NCI-H2029 (cell line): ENCODE results near the gene PACSIN3.
"Not testable (repeated sequence)": the region's sequence is repeated elsewhere in the genome, so short reads cannot be mapped to it uniquely, and the experiment has no call there.

Experiments used
- DNase-seq: peaks from one replicate; lab custom pipeline; 2025; lab: John Stamatoyannopoulos, UW

PACSIN3 gene

DNA sequence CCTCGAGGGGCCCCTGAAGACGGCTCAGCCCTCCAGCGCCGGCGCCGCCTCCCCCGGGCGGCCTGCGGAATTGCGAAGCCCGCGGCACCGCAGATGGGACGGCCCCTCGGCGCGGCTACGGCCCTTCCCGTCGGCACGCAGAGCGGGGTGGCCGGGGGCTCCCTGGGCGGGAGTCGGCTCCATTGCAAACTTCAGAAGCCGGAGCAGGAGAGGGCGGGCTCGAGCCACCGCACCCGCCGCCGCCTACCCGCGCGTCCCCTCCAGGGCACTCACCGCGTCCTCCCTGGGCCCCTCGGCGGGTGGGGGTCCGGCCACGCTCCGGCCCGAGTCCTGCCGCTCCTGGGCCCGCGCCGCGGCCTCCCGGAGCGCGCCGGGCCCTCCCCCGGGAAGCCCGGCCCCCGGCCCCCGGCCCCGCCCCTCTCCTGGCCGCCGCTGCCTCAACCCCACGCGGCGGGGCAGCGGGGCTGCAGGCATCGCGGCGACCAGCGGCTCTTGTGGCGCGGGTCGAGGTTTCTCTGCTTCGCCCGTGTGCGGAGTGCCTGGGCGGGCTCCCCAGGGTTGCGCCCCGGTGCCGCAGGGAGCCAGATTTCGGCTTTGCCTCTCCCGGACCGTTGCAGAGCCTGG, at the start of gene PACSIN3:
TSS of gene PACSIN3 (minus strand) at position 359 of the 624 bp plus-strand sequence. CDS start 3,707 bp downstream, outside the sequence.
- DNase-seq, result no peak

DNA sequence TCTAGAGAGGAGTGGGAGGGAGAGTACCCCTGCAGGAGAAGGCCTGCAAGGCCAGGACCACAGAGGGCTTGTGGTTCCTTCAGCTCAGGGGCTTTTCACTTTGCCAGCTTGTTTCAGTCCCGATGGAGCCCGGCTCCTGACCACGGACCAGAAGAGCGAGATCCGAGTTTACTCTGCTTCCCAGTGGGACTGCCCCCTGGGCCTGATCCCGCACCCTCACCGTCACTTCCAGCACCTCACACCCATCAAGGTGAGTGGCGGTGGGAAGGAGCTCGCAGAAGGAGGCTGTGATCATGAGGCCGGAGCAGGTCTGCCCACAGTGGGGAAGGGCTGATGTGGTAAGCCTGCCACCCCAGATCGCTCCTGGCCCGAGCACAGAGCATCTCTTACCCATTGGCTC, 48.9 kb upstream of the PACSIN3 start:
- no peak for DNase-seq

DNA sequence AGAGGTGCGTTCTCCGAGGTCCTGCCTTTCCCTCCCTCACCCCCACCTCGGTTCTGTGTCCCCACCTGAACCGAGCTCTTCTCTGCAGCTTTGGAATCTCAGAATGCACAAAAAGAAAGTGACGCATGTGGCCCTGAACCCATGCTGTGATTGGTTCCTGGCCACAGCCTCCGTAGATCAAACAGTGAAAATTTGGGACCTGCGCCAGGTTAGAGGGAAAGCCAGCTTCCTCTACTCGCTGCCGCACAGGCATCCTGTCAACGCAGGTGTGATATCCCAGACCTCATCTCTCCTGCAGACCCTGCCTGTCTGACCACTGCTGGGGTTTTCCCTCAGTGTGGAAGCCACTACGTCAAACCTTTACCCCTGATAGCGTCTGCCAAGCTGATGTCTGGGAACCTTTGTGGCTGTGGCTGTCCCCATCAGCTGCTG, 48.5 kb upstream of the PACSIN3 start:
- DNase-seq, result peak; percentile 82

DNA sequence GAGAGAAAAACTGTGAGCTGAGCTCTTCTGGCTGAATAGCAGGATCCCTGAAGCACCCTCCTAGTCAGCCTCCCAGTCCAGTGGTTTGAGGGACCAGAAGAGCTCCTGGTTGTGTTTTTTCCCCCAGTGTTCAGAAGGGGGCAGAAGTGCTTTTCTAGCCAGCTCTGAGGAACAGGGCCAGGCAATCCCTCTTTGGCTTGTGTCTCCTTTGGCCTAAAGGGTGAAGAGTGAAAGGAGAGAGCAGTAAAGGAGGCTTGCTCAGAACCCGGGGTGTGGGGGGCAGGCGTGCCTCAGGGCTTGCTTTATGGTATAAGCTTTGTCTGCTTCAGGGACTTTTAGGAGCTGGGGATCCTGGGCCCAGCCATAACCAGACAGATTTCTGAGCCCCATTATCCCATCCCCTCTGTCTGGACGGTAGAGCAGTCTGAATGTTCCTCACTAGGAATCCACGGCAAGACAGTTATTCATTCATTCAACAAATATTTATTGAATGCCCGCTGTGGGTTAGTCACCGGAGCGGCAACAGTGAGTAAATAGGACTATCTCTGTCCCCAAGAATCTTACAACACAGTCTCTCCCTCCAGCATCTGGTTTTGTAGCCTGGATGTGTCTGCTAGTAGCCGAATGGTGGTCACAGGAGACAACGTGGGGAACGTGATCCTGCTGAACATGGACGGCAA, 47.9 kb upstream of the PACSIN3 start:
- DNase-seq, result peak; percentile 11

DNA sequence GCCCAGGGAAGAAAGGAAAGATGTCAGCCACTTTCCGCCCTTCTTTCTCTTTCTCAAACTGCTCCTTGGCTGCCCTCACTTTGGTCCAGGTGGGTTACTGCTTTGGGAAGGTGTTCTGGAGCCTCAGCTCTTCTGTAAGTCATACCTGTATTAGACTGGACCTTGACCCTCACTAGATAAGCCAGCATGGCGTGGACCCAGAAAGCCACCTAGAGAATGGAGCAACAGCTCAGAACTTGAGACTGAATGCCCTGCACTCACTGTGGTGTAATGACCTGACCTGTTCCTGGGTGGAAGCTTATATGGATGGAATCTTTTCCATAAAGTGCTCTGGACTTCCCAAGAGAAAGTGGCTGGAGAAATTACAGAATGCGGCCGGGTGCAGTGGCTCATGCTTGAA, 46.8 kb upstream of the PACSIN3 start:
- no peak for DNase-seq

DNA sequence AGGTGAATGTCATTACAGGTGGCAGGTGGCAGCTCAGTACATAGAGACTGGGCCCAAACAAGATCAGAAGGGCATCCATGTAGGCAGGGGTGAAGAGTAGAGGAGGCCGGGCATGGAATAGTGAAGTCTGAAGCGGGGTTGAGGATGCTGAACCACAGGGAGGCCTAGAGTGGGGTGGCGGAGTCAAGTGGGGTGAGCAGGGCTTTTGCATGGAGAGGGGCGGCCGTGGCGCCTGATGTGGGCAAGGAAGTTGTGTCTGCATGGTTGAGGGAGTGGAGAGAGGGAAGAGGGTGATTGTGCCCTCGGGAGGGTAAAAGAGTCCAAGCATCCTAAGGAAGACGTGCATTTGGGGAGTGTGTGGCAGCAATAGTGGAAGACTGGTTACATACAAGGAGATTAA, 42.9 kb upstream of the PACSIN3 start:
- DNase-seq, result no peak

DNA sequence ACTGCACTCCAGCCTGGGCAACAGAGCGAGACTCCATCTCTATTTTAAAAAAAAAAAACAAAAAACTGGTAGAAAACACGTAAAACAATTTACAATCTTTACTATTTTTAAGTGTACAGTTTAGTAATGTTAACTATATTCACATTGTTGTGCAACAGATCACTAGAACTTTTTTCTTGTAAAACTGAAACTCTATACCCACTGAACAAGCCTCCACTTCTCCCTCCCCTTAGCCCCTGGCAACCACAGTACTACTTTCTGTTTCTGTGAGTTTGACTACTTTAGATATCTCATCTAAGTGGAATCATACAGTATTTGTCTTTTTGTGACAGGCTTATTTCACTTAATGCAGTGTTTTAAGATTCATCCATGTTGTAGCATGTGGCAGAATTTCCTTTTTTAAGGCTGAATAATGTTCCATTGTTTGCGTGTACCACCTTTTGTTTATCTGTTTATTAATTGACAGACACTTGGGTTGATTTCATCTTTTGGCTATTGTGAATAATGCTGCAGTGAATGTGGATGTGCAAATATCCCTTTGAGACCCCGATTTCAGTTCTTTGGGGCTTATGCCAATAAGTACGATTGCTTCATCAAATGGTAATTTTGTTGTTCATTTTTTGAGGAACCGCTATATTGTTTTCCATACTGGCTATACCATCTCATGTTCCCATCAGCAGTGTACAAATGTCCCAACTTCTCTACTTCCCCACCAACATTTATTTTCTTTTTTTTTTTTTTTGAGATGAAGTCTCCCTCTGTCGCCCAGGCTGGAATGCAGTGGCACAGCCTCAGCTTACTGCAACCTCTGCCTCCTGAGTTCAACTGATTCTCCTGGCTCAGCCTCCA, 39.5 kb upstream of the PACSIN3 start:
- no peak for DNase-seq

DNA sequence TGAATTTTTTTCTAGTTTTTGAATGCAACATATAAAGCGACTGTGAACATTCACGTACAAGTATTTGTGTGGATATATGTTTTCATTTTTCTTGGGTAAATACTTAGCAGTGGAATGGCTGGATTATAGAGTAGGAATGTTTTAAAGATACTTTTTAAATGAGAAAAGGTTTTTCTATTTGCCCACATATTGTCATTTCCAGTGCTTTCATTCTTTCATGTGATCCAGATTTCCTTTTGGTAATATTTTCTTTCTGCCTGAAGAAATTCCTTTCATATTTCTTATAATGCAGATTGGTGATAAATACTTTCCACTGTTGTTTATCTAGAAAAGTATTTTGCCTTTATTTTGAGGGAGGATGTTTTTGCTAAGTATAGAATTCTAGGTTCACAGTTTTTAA, 36.5 kb upstream of the PACSIN3 start:
- no peak for DNase-seq

DNA sequence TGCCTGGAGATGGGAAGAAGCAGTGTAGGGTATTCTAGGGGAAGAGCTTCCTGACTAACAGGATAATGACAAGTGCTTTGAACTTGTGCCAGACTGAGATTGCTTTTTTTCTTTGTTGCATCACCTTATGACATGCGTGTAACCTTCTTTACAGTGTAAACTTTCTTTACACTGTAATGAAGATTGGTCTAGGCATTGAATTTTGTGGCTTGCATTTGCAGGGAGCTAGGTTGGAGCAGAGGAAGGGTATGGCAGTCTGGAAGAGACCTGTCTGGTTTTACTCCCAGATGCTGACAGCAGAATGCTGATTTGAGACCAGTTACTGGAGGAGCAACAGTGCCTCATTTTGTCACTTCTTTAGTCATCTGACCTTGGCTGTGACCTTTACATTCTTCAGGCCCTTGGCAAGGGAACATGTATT, 34.2 kb upstream of the PACSIN3 start:
- DNase-seq, result no peak

DNA sequence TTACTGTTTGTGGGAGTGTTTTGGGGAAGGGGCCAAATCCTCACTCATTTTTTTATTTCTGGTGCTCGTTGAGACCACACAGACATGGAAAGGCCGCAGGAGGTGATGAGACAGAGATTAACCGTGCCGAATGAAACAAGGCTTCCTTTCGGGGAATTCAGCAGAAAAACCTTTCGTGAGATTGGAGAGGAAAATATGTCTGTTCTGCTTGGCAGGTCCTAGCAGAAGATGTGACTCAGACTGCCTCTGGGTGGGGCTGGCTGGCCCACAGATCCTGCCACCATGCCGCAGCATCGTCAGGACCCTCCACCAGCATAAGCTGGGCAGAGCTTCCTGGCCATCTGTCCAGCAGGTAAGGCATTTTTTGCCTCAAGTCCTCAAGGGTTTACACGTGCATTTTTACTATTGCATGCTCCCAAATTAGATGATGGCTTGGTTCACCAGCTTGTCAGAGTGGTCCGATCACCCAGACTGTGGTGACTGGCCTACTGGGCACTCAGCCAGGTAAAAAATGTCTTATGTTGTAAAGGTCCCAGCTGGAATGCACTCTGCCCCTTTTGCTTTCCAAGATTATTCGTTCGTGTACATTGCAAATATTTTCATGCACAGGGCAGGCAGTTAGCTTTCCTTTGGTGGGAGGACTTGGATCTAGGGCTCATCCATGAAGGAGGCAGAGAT, 30.0 kb upstream of the PACSIN3 start:
- DNase-seq, result no peak

DNA sequence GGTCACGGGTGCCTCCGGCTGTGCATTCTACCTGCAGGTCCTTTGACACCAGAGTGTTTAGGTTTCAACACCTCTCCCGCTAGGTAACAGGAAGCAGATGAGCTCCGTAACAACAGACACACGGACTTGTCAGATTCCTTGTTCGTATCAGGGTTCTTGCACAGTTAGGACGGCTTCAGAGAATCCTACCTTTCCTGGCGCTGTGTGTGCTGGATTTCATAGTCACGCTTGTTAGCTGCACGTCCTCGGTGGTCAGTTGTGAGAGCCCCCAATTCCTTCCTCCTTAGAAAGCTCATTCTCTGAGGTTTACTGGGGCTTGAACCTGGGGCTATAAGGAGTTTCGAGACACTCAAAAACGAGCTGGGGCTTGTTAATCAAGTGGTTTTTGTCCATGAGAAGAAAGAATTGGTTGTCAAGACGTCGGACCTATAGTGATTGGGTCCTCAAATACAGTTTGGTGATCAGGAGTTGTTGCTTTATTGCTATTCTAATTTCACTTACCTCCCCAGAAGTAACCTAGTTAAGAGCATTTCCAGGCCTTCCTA, 29.2 kb upstream of the PACSIN3 start:
- no peak for DNase-seq

DNA sequence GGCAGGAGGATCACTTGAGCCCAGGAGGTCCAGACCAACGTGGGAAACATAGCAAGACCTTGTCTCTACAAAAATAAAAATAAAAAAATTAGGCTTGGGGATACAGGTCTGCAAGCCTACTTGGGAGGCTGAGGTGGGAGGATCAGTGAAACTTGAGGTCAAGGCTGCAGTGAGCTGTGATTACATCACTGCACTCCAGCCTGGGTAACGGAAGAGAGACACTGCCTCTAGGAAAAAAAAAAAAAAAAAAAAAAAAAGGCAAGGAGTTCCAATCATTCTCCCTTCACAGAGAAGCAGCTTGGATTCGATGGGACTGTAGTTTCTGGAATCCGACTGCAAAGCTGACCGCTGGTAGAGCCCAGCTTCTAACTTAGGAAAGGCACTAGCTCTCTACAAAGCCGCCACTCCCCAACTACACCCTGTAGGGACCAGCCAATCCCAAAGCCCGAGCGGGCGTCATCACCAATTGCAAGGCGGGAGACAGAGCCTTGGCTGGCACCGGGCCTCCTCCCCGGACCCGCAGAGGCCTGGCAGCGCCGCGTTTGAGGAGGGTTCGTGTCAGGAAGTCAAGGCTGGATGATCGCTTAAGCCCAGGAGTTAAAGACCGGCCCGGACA, 27.8 kb upstream of the PACSIN3 start:
- peak; percentile 93 for DNase-seq

DNA sequence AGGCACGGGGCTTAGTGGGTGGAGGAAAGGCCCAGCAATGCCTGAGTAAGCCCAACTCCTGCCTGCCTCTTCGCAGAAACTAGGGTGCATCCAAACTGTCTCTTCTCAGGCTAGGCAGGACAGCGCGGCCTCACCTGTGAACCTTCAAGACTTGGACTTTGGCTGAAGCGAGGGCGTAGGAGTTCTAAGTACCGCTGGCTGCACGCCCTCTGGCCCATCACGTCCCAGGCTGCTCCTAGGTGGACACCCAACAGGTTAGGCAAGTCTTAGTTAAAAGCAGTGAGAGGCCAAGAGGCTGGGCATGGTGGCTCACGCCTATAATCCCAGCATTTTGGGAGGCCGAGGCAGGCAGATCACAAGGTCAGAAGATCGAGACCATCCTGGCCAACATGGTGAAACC, 26.7 kb upstream of the PACSIN3 start:
- DNase-seq, result no peak

DNA sequence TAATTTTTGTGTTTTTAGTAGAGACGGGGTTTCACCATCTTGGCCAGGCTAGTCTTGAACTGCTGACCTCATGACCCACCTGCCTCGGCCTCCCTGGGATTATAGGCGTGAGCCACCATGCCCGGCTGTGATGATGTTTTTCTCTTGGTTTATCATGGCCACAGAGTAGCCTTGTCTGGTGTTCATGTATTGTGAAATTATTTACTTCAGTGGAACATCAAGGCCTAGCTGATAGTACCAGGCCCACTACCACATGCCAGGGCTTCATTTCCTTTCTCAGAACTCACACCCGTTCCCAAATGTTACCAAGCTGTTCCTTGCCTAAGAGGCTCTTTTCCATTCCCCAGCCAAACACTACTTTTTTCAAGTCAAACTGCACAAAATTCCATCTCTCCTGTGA, 22.4 kb upstream of the PACSIN3 start:
- no peak for DNase-seq

DNA sequence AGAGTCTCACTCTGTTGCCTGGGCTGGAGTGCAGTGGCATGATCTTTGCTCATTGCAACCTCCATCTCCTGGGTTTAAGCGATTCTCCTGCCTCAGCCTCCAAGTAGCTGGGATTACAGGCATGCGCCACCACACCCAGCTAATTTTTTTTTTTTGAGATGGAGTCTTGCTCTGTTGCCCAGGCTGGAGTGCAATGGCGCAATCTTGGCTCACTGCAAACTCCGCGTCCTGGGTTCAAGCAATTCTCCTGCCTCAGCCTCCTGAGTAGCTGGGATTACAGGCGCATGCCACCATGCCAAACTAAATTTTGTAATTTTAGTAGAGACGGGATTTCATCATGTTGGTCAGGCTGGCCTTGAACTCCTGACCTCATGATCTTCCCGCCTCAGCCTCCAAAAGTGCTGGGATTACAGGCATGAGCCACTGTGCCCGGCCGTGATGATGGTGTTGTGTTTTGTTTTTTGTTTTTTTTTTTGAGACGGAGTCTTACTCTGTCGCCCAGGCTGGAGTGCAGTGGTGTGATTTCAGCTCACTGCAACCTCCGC, 21.8 kb upstream of the PACSIN3 start:
- DNase-seq, result not testable (repeated sequence)

DNA sequence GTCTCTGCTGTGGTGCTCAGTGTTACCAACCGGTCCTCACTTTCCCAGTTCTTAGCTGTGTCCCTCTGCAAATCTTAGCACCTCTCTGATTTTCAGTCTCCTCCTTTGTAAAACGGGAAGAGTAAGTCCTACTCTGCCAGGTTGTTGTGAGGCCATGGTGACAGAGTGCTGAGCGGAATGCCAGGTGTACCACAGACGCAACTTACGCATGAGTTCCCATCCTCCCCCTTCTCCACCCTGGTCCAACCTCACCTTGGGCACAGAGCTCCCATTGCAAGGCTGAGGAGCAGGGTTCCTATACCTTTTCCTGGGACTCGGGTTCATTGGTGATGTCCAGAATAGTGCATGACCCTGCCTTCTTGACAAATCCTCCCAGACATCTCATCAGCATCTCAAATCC, 21.2 kb upstream of the PACSIN3 start:
- no peak for DNase-seq

DNA sequence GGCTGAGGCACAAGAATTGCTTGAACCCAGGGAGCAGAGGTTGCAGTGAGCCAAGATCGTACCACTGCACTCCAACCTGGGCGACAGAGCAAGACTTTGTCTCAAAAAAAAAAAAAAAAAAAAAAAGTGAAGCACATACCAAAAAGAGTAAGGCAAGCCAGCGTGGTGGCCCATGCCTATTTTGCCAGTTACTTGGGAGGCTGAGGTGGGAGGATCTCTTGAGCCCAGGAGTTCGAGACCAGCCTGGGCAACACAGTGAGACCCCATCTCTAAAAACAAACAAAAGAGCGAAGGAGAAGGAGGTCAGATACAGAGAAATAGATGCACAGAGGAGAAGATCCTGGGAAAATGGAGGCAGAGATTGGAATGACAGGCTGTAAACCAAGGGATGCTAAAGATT, 20.3 kb upstream of the PACSIN3 start:
- DNase-seq, result not testable (repeated sequence)

DNA sequence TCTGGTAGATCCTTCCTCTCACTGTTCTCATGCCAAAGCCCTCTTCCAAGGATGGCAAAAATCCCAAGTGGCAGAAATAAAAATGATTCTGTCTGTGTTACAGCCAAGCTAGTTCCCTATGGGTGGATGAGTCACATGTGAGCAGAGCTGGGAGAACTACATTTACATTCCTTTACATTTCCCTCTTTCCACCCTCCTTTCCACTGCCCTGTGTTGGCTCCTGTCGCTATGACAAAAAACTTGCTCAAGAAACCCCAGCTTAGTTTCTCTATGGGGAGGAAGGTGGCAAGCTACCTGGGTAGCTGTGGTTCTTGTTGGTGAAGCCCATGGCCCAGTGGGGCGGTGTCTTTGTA, 18.4 kb upstream of the PACSIN3 start:
- no peak for DNase-seq

DNA sequence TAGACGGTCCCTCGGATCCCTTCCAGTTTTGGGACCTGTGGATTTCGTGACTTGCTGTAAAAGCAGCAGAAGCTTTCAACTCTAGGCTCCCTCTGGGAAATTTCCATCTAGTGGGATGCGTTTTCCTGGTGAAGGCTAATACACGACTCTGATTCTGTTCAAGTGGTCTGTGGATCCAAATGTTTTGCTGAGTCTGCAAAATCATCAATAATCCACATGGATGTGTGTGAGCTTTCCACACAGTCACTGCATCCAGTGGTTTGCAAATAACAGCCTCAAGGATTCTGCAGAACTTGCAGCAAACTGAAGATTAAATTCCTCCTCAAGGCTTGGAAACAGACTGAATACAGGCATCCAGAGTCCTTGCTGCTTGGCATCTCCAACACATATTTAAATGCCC, 16.3 kb upstream of the PACSIN3 start:
- DNase-seq, result no peak

DNA sequence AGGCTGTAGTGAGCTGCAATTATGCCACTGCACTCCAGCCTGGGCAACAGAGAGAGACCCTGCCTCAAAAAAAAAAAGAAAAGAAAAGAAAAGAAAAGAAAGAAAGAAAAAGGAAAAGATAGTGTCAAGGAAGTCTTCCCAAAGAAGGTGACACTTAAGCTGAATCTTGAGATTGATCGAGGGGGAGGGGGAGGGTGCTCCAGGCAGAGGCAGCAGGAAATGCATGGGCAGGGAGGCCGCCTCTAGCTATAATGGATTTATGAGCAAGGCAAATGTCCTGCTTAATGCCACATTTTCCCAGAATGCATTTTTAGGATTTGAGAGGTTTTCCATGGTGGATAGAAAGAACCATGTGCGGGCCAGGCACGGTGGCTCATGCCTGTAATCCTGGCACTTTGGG, 14.8 kb upstream of the PACSIN3 start:
- no peak for DNase-seq

DNA sequence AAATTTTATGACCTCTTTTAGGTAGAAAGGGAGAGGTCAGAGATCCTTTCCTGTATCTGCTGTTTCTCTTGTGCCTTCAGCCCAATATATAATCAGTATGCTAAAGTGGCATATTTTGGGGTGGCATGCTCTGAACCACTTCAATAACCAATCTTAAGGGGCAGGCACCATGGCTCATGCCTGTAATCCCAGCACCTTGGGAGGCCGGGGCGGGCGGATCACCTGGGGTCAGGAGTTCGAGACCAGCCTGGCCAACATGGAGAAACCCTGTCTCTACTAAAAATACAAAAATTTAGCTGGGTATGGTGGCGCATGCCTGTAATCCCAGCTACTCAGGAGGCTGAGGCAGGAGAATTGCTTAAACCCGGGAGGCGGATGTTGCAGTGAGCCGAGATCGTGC, 11.9 kb upstream of the PACSIN3 start:
- not testable (repeated sequence) for DNase-seq
